Neural cell (in vitro differentiated cells): ENCODE results near the gene CD300LB. TPM values are rescaled to one million over a fixed set of nuclear protein-coding genes. Genes with fewer than 3 reads are reported as not detected.

ENCODE experiments used
- H2AFZ ChIP-seq: fragments of 200-600, 300-800 bp; sonication (generic), shearing (Covaris generic); 2 replicates; pipeline ENCODE4 v1.6.0; 2014; ENCODE audit warnings: low read depth, mild to moderate bottlenecking, antibody characterized with exemption, low read length, moderate library complexity
- H3F3A ChIP-seq: fragments of 200-600 bp; shearing (Covaris generic); 2 replicates; pipeline ENCODE4 v1.6.1; 2016; ENCODE audit warnings: mild to moderate bottlenecking, moderate library complexity, mixed read lengths, antibody characterized with exemption, low read length; ENCODE audit not compliant: insufficient read depth, poor library complexity, severe bottlenecking
- H3K27ac ChIP-seq: fragments of 200-600, 300-800 bp; sonication (generic), shearing (Covaris generic); 2 replicates; pipeline ENCODE4 v1.5.1; 2014; ENCODE audit warnings: mild to moderate bottlenecking, low read length, moderate library complexity
- H3K27me3 ChIP-seq: fragments of 300-800, 200-600 bp; sonication (generic), shearing (Covaris generic); 2 replicates; pipeline ENCODE4 v1.6.0; 2014; ENCODE audit warnings: mild to moderate bottlenecking, low read depth, low read length, moderate library complexity; ENCODE audit not compliant: insufficient read depth
- H3K36me3 ChIP-seq: fragments of 300-800, 200-600 bp; sonication (generic), shearing (Covaris generic); 2 replicates; pipeline ENCODE4 v1.5.1; 2014; ENCODE audit warnings: mild to moderate bottlenecking, antibody characterized with exemption, low read length, moderate library complexity; ENCODE audit not compliant: insufficient read depth
- H3K4me2 ChIP-seq: fragments of 300-800, 200-600 bp; sonication (generic), shearing (Covaris generic); 2 replicates; pipeline ENCODE4 v1.6.0; 2014; ENCODE audit warnings: mild to moderate bottlenecking, low read length
- H3K4me3 ChIP-seq: fragments of 300-800, 200-600 bp; sonication (generic), shearing (Covaris generic); 2 replicates; pipeline ENCODE4 v1.5.1; 2014; ENCODE audit warnings: mild to moderate bottlenecking, low read length, moderate library complexity
- H3K79me2 ChIP-seq: fragments of 200-600 bp; shearing (Covaris generic); replicated peaks from 2 replicates; pipeline ENCODE4 v1.6.0; 2014; ENCODE audit warnings: mild to moderate bottlenecking, low read length, moderate library complexity; ENCODE audit not compliant: insufficient read depth
- H3K9ac ChIP-seq: fragments of 300-800, 200-600 bp; sonication (generic), shearing (Covaris generic); 2 replicates; pipeline ENCODE4 v1.6.1; 2016; ENCODE audit warnings: mild to moderate bottlenecking, low read length, mixed read lengths
- H3K9me2 ChIP-seq: fragments of 200-600 bp; shearing (Covaris generic); 2 replicates; pipeline ENCODE4 v1.6.1; 2016; ENCODE audit warnings: mild to moderate bottlenecking, low read length, mixed read lengths; ENCODE audit not compliant: insufficient read depth
- H3K9me3 ChIP-seq: fragments of 200-600, 300-800 bp; sonication (generic), shearing (Covaris generic); 2 replicates; pipeline ENCODE4 v1.6.1; 2016; ENCODE audit warnings: mild to moderate bottlenecking, mixed run types, low read length, moderate library complexity, mixed read lengths
- H4K20me1 ChIP-seq: fragments of 200-600 bp; shearing (Covaris generic); 2 replicates; pipeline ENCODE4 v1.6.1; 2016; ENCODE audit warnings: mild to moderate bottlenecking, mixed run types; ENCODE audit not compliant: insufficient read depth
- EP300 ChIP-seq: fragments of 450-650 bp; conservative IDR thresholded peaks from 2 replicates; pipeline ENCODE4 v1.6.1; 2014; ENCODE audit warnings: antibody characterized with exemption, mild to moderate bottlenecking, moderate library complexity; ENCODE audit not compliant: poor library complexity, severe bottlenecking
- EZH2 ChIP-seq: fragments of 200-600, 300-800 bp; shearing (Covaris generic), sonication (generic); IDR thresholded peaks from 2 replicates; pipeline ENCODE4 v1.6.1; 2014; ENCODE audit warnings: antibody characterized with exemption, low read length, borderline replicate concordance, mild to moderate bottlenecking; ENCODE audit not compliant: insufficient read depth, poor library complexity, severe bottlenecking
- MXI1 ChIP-seq: fragments of 450-650 bp; conservative IDR thresholded peaks from 2 replicates; pipeline ENCODE4 v1.6.1; 2014; ENCODE audit warnings: antibody characterized with exemption, mild to moderate bottlenecking; ENCODE audit not compliant: poor library complexity, severe bottlenecking
- POLR2AphosphoS5 ChIP-seq: IDR thresholded peaks from 2 replicates; pipeline ENCODE4 v1.6.1; 2012
- RAD21 ChIP-seq: fragments of 450-650 bp; conservative IDR thresholded peaks from 2 replicates; pipeline ENCODE4 v1.6.1; 2014; ENCODE audit warnings: antibody characterized with exemption, mild to moderate bottlenecking, moderate library complexity
- REST ChIP-seq: IDR thresholded peaks from 2 replicates; pipeline ENCODE4 v1.6.1; 2012; ENCODE audit warnings: borderline replicate concordance
- SMC3 ChIP-seq: fragments of 450-650 bp; conservative IDR thresholded peaks from 2 replicates; pipeline ENCODE4 v1.6.1; 2014; ENCODE audit warnings: antibody characterized with exemption, mild to moderate bottlenecking, moderate library complexity; ENCODE audit not compliant: poor library complexity
- TAF1 ChIP-seq: IDR thresholded peaks from 2 replicates; pipeline ENCODE4 v1.6.1; 2012; ENCODE audit warnings: low read depth
- polyA plus RNA-seq: library from polyadenylated mRNA; depleted of rRNA; stranded (reverse); fragments of >200 nt; gene quantifications from 2 replicates; pipeline ENCODE4 v1.2.3, GENCODE V29; 2014
- TF ChIP-seq, protein P1 (sequence below): fragments of 450-650 bp; IDR thresholded peaks from 2 replicates; pipeline ENCODE4 v1.5.1; 2014; ENCODE audit warnings: antibody characterized with exemption, mild to moderate bottlenecking, moderate library complexity; ENCODE audit not compliant: poor library complexity, severe bottlenecking

Gene CD300LB
- polyA plus RNA-seq, 1 donor from 2014 or later, result not detected

GRCh38 chr17:74573169-74573568 lies 41.9 kb upstream of the CD300LB start:
- no peaks in the 10 kb centered on the region for H3K9me2 ChIP-seq
- no peaks in the 10 kb centered on the region for H3K36me3 ChIP-seq
- H3K4me2 ChIP-seq, result no peak overlapping the region

DNA sequence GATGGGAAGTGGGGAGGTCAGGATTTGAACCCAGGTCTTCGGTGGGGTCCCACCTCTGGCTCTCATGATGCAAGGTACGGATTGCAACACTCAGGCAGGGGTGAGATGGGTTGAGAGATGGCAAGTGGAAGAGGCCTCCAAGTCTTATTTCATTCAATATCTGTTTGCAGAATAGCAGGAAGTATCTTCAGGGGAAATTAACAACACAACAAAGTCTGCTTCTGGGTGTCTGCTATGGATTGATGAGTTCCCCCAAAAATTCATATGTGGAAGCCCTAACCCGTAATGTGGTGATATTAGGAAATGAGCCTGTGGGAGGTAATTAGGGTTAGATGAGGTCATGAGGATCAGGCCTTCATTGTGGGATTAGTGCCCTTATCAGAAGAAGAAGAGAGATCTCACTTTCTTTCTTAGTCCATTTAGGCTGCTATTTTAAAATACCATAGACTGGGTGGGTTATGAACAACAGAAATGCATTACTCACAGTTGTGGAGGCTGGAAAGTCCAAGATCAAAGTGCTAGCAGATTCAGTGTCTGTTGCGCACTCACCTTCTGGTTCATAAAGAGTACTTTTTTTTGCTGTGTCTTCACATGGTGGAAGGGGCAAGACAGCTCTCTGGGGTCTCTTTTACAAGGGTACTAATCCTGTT lies 40.5 kb upstream of the CD300LB start:
- Histone ChIP-seq H3K4me2 (no peak overlapping the region), H3K79me2 (no peaks in the 10 kb centered on the region), H3K27ac (no peak overlapping the region), H3K27me3 (no peaks in the 10 kb centered on the region), H3K36me3 (no peaks in the 10 kb centered on the region), H2AFZ (no peak overlapping the region), H3K9ac (no peak overlapping the region), H3K4me3 (no peak overlapping the region), H3K9me3 (no peaks in the 10 kb centered on the region), H3K9me2 (no peaks in the 10 kb centered on the region), H3F3A (no peaks in the 10 kb centered on the region), H4K20me1 (no peaks in the 10 kb centered on the region)
- TF ChIP-seq REST (no peak), EZH2 (no peak), POLR2AphosphoS5 (no peak), TAF1 (no peak), EP300 (no peak), RAD21 (no peak), SMC3 (no peak), MXI1 (no peak)
- TF ChIP-seq, protein P1, sequence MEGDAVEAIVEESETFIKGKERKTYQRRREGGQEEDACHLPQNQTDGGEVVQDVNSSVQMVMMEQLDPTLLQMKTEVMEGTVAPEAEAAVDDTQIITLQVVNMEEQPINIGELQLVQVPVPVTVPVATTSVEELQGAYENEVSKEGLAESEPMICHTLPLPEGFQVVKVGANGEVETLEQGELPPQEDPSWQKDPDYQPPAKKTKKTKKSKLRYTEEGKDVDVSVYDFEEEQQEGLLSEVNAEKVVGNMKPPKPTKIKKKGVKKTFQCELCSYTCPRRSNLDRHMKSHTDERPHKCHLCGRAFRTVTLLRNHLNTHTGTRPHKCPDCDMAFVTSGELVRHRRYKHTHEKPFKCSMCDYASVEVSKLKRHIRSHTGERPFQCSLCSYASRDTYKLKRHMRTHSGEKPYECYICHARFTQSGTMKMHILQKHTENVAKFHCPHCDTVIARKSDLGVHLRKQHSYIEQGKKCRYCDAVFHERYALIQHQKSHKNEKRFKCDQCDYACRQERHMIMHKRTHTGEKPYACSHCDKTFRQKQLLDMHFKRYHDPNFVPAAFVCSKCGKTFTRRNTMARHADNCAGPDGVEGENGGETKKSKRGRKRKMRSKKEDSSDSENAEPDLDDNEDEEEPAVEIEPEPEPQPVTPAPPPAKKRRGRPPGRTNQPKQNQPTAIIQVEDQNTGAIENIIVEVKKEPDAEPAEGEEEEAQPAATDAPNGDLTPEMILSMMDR, result no peak

More at GRCh38 chr17:74573169-74573568, 41.9 kb upstream of the CD300LB start:
- H3K79me2 ChIP-seq, result no peaks in the 10 kb centered on the region
- H2AFZ ChIP-seq, result no peak overlapping the region
- no peak for TF ChIP-seq RAD21
- no peaks in the 10 kb centered on the region for H3K9me3 ChIP-seq
- no peak overlapping the region for H3K27ac ChIP-seq
- H3K4me3 ChIP-seq, result no peak overlapping the region
- no peak overlapping the region for H3K9ac ChIP-seq
- no peaks in the 10 kb centered on the region for H3K27me3 ChIP-seq
- no peaks in the 10 kb centered on the region for H4K20me1 ChIP-seq
- H3F3A ChIP-seq, result no peaks in the 10 kb centered on the region
